ENCODE measurements around the gene NDUFB4.
"Not testable (repeated sequence)": the region's sequence is repeated elsewhere in the genome, so short reads cannot be mapped to it uniquely, and the experiment has no call there.

NDUFB4 gene

GRCh38 chr3:120636795-120637401 lies 40.8 kb downstream of the NDUFB4 start (continued):
- TF ChIP-seq, protein P1, sequence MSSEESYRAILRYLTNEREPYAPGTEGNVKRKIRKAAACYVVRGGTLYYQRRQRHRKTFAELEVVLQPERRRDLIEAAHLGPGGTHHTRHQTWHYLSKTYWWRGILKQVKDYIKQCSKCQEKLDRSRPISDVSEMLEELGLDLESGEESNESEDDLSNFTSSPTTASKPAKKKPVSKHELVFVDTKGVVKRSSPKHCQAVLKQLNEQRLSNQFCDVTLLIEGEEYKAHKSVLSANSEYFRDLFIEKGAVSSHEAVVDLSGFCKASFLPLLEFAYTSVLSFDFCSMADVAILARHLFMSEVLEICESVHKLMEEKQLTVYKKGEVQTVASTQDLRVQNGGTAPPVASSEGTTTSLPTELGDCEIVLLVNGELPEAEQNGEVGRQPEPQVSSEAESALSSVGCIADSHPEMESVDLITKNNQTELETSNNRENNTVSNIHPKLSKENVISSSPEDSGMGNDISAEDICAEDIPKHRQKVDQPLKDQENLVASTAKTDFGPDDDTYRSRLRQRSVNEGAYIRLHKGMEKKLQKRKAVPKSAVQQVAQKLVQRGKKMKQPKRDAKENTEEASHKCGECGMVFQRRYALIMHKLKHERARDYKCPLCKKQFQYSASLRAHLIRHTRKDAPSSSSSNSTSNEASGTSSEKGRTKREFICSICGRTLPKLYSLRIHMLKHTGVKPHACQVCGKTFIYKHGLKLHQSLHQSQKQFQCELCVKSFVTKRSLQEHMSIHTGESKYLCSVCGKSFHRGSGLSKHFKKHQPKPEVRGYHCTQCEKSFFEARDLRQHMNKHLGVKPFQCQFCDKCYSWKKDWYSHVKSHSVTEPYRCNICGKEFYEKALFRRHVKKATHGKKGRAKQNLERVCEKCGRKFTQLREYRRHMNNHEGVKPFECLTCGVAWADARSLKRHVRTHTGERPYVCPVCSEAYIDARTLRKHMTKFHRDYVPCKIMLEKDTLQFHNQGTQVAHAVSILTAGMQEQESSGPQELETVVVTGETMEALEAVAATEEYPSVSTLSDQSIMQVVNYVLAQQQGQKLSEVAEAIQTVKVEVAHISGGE (tag by site-specific recombination; conservative IDR thresholded peaks at IDR 0.05; ENCODE audit: low read depth) = no peak
- TF ChIP-seq, protein P2, sequence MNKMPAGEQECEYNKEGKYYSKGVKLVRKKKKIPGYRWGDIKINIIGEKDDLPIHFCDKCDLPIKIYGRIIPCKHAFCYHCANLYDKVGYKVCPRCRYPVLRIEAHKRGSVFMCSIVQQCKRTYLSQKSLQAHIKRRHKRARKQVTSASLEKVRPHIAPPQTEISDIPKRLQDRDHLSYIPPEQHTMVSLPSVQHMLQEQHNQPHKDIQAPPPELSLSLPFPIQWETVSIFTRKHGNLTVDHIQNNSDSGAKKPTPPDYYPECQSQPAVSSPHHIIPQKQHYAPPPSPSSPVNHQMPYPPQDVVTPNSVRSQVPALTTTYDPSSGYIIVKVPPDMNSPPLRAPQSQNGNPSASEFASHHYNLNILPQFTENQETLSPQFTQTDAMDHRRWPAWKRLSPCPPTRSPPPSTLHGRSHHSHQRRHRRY (tag by site-specific recombination; IDR thresholded peaks at IDR 0.05) = no peak
- TF ChIP-seq ZFP41 (tag by site-specific recombination; IDR thresholded peaks at IDR 0.05; ENCODE audit: borderline replicate concordance) (no peak), GLIS1 (tag by site-specific recombination; IDR thresholded peaks at IDR 0.05) (no peak), ZNF292 (tag by site-specific recombination; IDR thresholded peaks at IDR 0.05; ENCODE audit: borderline replicate concordance, low read depth) (no peak), ZNF169 (tag by site-specific recombination; IDR thresholded peaks at IDR 0.05) (no peak), RBAK (tag by site-specific recombination; IDR thresholded peaks at IDR 0.05) (no peak), ZSCAN4 (tag by site-specific recombination; IDR thresholded peaks at IDR 0.05) (no peak), ZNF677 (tag by site-specific recombination; IDR thresholded peaks at IDR 0.05) (no peak)
- TF ChIP-seq, protein P3, sequence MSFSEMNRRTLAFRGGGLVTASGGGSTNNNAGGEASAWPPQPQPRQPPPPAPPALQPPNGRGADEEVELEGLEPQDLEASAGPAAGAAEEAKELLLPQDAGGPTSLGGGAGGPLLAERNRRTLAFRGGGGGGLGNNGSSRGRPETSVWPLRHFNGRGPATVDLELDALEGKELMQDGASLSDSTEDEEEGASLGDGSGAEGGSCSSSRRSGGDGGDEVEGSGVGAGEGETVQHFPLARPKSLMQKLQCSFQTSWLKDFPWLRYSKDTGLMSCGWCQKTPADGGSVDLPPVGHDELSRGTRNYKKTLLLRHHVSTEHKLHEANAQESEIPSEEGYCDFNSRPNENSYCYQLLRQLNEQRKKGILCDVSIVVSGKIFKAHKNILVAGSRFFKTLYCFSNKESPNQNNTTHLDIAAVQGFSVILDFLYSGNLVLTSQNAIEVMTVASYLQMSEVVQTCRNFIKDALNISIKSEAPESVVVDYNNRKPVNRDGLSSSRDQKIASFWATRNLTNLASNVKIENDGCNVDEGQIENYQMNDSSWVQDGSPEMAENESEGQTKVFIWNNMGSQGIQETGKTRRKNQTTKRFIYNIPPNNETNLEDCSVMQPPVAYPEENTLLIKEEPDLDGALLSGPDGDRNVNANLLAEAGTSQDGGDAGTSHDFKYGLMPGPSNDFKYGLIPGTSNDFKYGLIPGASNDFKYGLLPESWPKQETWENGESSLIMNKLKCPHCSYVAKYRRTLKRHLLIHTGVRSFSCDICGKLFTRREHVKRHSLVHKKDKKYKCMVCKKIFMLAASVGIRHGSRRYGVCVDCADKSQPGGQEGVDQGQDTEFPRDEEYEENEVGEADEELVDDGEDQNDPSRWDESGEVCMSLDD (tag by site-specific recombination; IDR thresholded peaks at IDR 0.05) = no peak

DNA sequence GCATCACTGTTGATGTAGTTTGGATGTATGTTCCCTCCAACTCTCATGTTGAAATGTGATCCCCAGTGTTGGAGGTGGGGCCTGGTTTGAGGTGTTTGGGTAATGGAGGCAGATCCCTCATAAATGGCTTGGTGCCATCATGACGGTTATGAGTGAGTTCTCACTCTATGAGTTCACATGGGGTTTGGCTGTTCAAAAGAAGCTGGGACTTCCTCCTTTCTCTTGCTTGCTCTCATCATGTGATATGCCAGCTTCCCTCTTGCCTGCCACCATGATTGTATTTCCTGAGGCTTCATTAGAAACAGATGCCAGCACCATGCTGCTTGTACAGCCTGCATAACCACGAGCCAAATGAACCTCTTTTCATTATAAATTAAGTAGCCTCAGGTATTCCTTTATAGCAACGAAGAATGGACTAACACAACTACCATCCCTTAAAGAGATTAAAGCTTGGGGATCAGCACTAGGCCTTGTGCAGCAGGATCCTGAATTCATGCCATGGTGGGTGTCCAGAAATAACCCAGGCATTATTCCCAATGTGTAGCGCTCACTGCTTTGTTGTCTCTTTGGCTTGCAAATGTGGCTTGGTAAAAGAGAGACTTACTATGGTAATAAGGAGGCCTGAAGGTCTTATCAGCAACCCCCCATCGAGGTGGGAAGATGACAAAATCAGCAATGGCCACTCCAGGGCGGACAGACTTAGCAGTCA lies 41.9 kb downstream of the NDUFB4 start:
- Histone ChIP-seq H3K27ac (ENCODE audit: extremely low read depth, low read depth, low read length) (no peak overlapping the region), H3K9me3 (ENCODE audit: control insufficient read depth, insufficient read depth, low read depth, low read length) (no peaks in the 10 kb centered on the region), H3K36me3 (ENCODE audit: control insufficient read depth in 2 of 2, insufficient read depth in 1 of 2, low read length in 2 of 2) (no peaks in the 10 kb centered on the region), H3K4me1 (ENCODE audit: control insufficient read depth, insufficient read depth, low read length) (no peaks in the 10 kb centered on the region), H3K4me3 (ENCODE audit: low read depth, low read length) (no peak overlapping the region)
- ChIA-PET CTCF (interaction anchor here (0.7 kb wide), 1 partner anchor 134 kb away, joined by 3 read pairs; no protein-coding TSS in a partner anchor), POLR2A (no interaction called here)
- TF ChIP-seq ZBTB8A (tag by site-specific recombination; IDR thresholded peaks at IDR 0.05) = no peak
- TF ChIP-seq, protein P4, sequence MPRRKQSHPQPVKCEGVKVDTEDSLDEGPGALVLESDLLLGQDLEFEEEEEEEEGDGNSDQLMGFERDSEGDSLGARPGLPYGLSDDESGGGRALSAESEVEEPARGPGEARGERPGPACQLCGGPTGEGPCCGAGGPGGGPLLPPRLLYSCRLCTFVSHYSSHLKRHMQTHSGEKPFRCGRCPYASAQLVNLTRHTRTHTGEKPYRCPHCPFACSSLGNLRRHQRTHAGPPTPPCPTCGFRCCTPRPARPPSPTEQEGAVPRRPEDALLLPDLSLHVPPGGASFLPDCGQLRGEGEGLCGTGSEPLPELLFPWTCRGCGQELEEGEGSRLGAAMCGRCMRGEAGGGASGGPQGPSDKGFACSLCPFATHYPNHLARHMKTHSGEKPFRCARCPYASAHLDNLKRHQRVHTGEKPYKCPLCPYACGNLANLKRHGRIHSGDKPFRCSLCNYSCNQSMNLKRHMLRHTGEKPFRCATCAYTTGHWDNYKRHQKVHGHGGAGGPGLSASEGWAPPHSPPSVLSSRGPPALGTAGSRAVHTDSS (tag by site-specific recombination; IDR thresholded peaks at IDR 0.05) = no peak
- TF ChIP-seq MEIS1 (CRISPR knock-in tag; IDR thresholded peaks at IDR 0.05; ENCODE audit: borderline replicate concordance) = no peak
- TF ChIP-seq SETDB1 (IDR thresholded peaks at IDR 0.05; ENCODE audit: insufficient read length, low read length) = no peak
- TF ChIP-seq, protein P5, sequence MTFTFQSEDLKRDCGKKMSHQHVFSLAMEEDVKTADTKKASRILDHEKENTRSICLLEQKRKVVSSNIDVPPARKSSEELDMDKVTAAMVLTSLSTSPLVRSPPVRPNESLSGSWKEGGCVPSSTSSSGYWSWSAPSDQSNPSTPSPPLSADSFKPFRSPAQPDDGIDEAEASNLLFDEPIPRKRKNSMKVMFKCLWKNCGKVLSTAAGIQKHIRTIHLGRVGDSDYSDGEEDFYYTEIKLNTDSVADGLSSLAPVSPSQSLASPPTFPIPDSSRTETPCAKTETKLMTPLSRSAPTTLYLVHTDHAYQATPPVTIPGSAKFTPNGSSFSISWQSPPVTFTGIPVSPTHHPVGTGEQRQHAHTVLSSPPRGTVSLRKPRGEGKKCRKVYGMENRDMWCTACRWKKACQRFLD (tag by site-specific recombination; IDR thresholded peaks at IDR 0.05) = no peak
- no peak for TF ChIP-seq BCL11B (tag by site-specific recombination; IDR thresholded peaks at IDR 0.05; ENCODE audit: low read depth)

- CTCF ChIA-PET = interaction anchor here (0.5 to 0.7 kb wide), 2 partner anchors 133 to 269 kb away, joined by 3 to 4 read pairs; partner anchors contain the start of gene STXBP5L
- H3K36me3 ChIP-seq (ENCODE audit: control insufficient read depth in 2 of 2, insufficient read depth in 1 of 2, low read length in 2 of 2) = not testable (repeated sequence)
Measured at GRCh38 chr3:120638820-120639219, 42.7 kb downstream of the NDUFB4 start.

More at GRCh38 chr3:120638820-120639219, 42.7 kb downstream of the NDUFB4 start:
- H3K27ac ChIP-seq (ENCODE audit: extremely low read depth, low read depth, low read length); POLR2A ChIA-PET; H3K9me3 ChIP-seq (ENCODE audit: control insufficient read depth, insufficient read depth, low read depth, low read length); H3K4me3 ChIP-seq (ENCODE audit: low read depth, low read length); H3K4me1 ChIP-seq (ENCODE audit: control insufficient read depth, insufficient read depth, low read length): not testable (repeated sequence)

All from HEK293 (cell line).